Effector memory CD8-positive, alpha-beta T cell (primary cell): ENCODE data around the gene GLTPD2.
A peak's percentile ranks its signal among the peaks of the same experiment; 100 is the strongest.

Experiments
- ATAC-seq: fragments of 150-1000 bp; cut with Tn5 transposase; replicated peaks from 2 replicates; pipeline ENCODE4 v1.10.0; 2021; ENCODE audit warnings: mild to moderate bottlenecking, moderate library complexity
- DNase-seq, 3 experiments: peaks; one replicate each; pipeline ENCODE4 v3.0.0; 2021
- H3K27ac Mint-ChIP-seq, 2 donors: one replicate each; pipeline ENCODE4 v1.8.0; 2022; ENCODE audit warnings: mild to moderate bottlenecking in 2 of 2, mixed read lengths in 2 of 2, moderate library complexity in 2 of 2
- H3K27me3 Mint-ChIP-seq, 2 donors: one replicate each; pipeline ENCODE4 v1.8.0; 2022; ENCODE audit warnings: mixed read lengths in 2 of 2
- H3K36me3 Mint-ChIP-seq: one replicate; pipeline ENCODE4 v1.8.0; 2022; ENCODE audit warnings: mild to moderate bottlenecking, moderate library complexity, mixed read lengths; ENCODE audit not compliant: insufficient read depth
- H3K4me1 Mint-ChIP-seq, 2 donors: one replicate each; pipeline ENCODE4 v1.8.0; 2022; ENCODE audit warnings: low read depth in 2 of 2, mixed read lengths in 2 of 2
- H3K4me3 Mint-ChIP-seq, 2 donors: one replicate each; pipeline ENCODE4 v1.8.0; 2022; ENCODE audit warnings: mild to moderate bottlenecking in 2 of 2, mixed read lengths in 2 of 2, moderate library complexity in 2 of 2
- H3K9me3 Mint-ChIP-seq, 2 donors: one replicate each; pipeline ENCODE4 v1.8.0; 2022; ENCODE audit warnings: mixed read lengths in 2 of 2

The GLTPD2 gene

DNA sequence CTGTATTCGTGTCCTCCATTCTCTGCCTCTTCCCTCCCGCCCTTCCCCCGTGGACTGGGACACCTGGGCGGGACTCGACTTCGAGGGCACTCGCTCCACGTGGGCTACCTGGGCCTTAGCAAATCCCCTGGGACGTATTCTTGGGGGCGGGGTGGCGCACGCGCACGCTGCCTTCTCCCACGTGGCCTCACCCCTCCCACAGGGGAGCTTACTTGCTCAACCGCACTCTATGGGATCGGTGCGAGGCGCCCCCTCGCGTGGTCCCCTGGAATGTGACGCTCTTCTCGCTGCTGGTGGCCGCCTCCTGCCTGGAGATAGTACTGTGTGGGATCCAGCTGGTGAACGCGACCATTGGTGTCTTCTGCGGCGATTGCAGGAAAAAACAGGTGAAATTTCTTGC is 6.1 kb upstream of the GLTPD2 start:
- ATAC-seq = peak; percentile 24
- no peak overlapping the region for H3K4me3 Mint-ChIP-seq
- peaks cover 47 to 71% of the 10 kb centered on the region in 2 donors for H3K27me3 Mint-ChIP-seq
- no peaks in the 10 kb centered on the region for H3K9me3 Mint-ChIP-seq
- H3K4me1 Mint-ChIP-seq = peaks cover 9 to 15% of the 10 kb centered on the region in 2 donors
- no peak for DNase-seq
- no peak overlapping the region for H3K27ac Mint-ChIP-seq
- H3K36me3 Mint-ChIP-seq = no peaks in the 10 kb centered on the region

DNA sequence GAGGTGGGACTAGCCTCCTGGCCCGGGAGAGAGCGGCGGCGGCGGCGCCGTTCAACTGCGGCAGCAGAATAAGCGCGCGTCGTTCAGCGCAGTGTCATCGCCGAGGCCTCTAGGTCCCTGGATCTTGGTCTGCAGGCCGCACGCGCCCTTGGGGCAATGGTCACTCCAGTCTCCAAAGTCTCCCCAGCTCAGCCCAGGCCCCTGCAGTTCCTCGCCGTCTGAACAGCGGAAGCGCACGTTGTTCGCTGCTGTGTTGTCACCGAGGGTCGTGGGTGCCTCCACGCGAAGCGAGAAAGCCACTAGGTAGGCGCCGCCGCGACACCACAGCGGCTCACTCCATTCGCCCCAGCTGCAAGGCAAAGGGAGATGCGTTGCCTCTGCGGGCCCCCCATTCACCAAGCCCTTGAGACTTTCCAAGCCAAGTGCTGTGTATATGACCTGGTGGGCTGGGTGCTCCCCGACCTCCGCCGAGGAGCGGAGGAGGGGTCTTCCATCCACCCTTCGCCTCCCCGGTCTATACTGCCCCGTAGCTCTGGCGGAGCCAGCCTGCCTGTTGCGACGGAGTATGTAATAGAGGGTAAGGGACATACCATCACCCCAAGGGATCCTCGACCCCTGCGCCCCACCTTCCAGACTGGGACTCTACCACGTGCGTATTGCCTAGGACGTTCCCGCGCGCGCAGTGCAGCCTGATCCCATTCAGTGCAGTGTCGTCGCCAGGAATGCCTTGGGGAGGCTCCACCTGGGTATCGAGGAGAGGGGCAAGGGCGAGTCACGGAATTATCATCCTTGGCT is 3.3 kb upstream of the GLTPD2 start:
- no peaks in the 10 kb centered on the region for H3K9me3 Mint-ChIP-seq
- peak overlapping the region; percentile 31 to 33 for H3K4me3 Mint-ChIP-seq
- ATAC-seq (no peak), DNase-seq (no peak)
- peaks cover 15 to 18% of the 10 kb centered on the region in 2 donors for H3K4me1 Mint-ChIP-seq
- no peak overlapping the region for H3K27ac Mint-ChIP-seq
- H3K36me3 Mint-ChIP-seq = peaks cover 4% of the 10 kb centered on the region
- H3K27me3 Mint-ChIP-seq = peaks cover 36 to 64% of the 10 kb centered on the region in 2 donors

DNA sequence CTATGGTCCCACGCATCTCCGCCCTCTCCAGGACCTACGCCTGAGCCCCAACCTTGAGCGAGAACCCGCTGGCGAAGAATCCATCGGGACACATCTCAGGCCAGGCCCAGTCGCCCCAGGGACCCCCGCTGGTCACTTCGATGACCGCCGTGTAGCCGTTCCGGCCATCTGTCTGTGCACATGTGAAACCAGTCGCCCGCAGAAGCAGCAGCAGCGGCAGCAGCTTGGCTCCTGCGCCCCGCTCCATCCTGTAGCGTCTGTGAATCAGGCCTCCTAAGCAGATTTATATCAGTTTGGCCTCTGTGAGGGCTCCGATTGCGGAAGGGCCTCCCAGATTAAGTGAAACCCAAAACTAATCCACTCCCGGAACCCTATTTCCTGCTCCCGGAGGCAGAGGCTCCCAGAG is 2.7 kb upstream of the GLTPD2 start, which contains the start of gene VMO1:
Gene VMO1 (minus strand): TSS at position 259 of the 406 bp plus-strand sequence. CDS start 12 bp downstream, at position 247.
- Mint-ChIP-seq H3K27ac (no peak within 1 kb of the TSS), H3K9me3 (no peaks in the 10 kb centered on the region), H3K36me3 (peaks cover 5% of the 10 kb centered on the region), H3K4me3 (peak within 1 kb of the TSS; percentile 31 to 33), H3K27me3 (peaks cover 32 to 58% of the 10 kb centered on the region in 2 donors), H3K4me1 (peaks cover 19 to 21% of the 10 kb centered on the region in 2 donors)
- ATAC-seq (no peak), DNase-seq (no peak)

DNA sequence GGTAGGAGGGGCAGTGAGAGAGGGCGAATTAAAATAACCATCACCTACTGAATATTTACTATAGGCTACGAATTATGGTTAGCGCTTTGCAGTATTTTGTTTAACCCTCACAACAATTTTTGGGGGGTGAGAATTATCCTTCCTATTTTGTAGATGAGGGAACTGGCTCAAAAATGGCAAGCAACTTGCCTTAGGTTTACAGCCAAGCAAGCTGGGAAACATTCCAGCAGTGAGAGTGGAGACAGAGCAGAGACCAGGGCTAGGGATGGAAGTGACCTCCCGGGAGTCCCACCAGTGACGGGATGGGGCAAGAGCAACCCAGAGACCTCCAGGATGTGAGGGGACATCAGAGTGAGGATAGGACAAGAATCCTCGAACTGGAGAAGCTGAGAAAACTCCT is 2.2 kb upstream of the GLTPD2 start:
- Mint-ChIP-seq H3K36me3 (peaks cover 5% of the 10 kb centered on the region), H3K27me3 (peaks cover 32 to 58% of the 10 kb centered on the region in 2 donors), H3K9me3 (no peaks in the 10 kb centered on the region), H3K27ac (no peak overlapping the region), H3K4me1 (peaks cover 19 to 21% of the 10 kb centered on the region in 2 donors), H3K4me3 (peak overlapping the region in 1 of 2 donors; percentile 24)
- ATAC-seq (no peak), DNase-seq (no peak)

DNA sequence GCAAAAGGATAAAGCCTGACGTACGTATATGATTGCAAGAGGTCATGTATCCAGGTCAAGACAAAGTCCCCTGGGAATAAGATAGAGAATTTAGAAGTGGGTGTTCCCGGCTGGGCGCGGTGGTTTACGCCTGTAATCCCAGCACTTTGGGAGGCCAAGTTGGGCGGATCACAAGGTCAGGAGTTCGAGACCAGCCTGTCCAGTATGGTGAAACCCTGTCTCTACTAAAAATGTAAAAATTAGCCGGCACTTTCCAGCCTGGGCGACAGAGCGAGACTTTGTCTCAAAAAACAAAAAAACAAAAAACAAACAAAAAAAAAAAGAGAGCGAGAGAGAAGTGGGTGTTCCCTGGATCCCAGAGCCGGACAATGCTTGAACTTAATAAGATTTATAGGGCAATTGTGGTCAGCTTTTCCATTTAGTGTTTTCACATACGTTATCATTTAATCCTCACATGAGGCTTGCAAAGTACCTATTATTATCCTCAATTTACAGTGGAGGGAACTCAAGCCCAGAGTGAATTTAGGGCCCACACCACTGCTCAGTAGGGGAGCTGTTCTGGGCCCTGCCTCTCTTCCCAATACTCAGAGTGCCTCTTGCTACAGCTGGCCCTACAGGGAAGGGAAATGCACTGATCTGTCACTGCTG is 481 bp upstream of the GLTPD2 start:
- peaks cover 14 to 18% of the 10 kb centered on the region in 2 donors for H3K4me1 Mint-ChIP-seq
- peaks cover 5% of the 10 kb centered on the region for H3K36me3 Mint-ChIP-seq
- ATAC-seq = no peak
- peak overlapping the region; percentile 66 to 91 for H3K4me3 Mint-ChIP-seq
- DNase-seq = no peak
- peak overlapping the region; percentile 38 to 75 for H3K27ac Mint-ChIP-seq
- no peaks in the 10 kb centered on the region for H3K9me3 Mint-ChIP-seq
- peaks cover 23 to 46% of the 10 kb centered on the region in 2 donors for H3K27me3 Mint-ChIP-seq

DNA sequence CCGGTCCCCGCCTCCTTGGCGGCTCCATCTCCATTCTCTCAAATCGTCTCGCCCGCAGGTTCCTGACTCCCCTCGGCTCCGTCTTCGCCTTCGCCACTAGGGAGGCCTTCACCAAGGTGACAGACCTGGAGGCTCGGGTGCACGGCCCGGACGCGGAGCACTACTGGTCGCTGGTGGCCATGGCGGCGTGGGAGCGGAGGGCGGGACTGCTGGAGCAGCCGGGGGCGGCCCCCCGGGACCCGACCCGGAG is 862 bp downstream of the GLTPD2 start:
- peak overlapping the region; percentile 94 to 95 for H3K27ac Mint-ChIP-seq

DNA sequence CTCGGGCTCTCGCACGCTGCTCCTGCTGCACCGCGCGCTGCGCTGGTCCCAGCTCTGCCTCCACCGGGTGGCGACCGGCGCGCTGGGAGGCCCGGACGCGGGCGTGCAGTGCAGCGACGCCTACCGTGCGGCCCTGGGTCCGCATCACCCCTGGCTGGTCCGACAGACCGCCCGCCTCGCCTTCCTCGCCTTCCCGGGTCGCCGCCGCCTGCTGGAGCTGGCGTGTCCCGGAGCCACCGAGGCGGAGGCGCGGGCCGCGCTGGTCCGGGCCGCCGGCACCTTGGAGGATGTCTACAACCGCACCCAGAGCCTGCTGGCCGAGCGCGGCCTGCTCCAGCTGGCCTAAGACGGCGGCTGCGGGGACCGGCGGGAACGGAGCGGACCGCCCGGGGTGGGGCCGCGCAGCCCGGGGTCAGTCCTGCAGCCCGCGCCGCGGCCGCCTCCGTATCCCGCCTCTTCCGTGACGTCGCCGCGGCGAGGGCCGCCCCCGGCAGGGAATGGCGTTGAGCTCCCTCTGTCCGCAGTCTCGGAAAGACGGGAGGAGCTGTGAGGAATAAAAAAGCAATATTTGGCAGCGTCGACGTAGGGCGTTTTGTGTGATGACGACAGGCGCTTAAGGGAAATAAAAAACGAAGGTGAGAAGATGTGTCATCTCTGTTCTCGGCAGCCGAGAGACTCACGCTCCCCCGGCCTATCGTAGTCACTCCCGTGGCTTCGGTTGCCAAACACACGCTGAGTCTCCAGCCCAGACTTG is 1.4 kb downstream of the GLTPD2 start:
- Mint-ChIP-seq H3K36me3 (peaks cover 5% of the 10 kb centered on the region), H3K27ac (peak overlapping the region; percentile 94 to 95), H3K9me3 (no peaks in the 10 kb centered on the region), H3K4me1 (peaks cover 14 to 18% of the 10 kb centered on the region in 2 donors), H3K27me3 (peaks cover 16 to 29% of the 10 kb centered on the region in 2 donors), H3K4me3 (peak overlapping the region; percentile 91)
- DNase-seq (peak; percentile 67 to 78 (median 71)), ATAC-seq (peak; percentile 79)

More for the DNA sequence above, 862 bp downstream of the GLTPD2 start:
- ATAC-seq (no peak), DNase-seq (no peak)
- peaks cover 14 to 18% of the 10 kb centered on the region in 2 donors for H3K4me1 Mint-ChIP-seq
- peaks cover 16 to 33% of the 10 kb centered on the region in 2 donors for H3K27me3 Mint-ChIP-seq
- no peaks in the 10 kb centered on the region for H3K9me3 Mint-ChIP-seq
- peaks cover 5% of the 10 kb centered on the region for H3K36me3 Mint-ChIP-seq
- peak overlapping the region; percentile 91 for H3K4me3 Mint-ChIP-seq

DNA sequence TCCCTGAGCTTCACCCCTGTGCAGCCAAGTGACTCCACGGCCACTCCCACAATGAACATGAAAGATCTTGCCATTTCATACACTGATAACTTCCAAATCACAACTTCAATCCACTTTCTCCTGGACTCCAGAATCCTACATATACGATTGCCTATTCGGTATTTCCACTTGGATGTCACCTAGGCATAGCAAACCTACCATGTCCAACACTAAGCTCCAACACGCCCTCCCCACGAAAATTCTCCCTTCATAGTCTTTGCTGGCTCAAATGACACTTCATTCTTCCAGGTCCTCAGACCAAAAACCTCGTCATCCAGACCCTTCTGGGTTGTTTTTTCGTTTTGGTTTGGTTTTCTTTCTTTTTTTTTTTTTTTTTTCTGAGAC is 1.9 kb downstream of the GLTPD2 start:
- Mint-ChIP-seq H3K27me3 (peaks cover 11 to 23% of the 10 kb centered on the region in 2 donors), H3K4me1 (peaks cover 13 to 15% of the 10 kb centered on the region in 2 donors), H3K9me3 (no peaks in the 10 kb centered on the region), H3K27ac (peak overlapping the region; percentile 94 to 95), H3K4me3 (peak overlapping the region; percentile 91), H3K36me3 (peaks cover 6% of the 10 kb centered on the region)
- DNase-seq (no peak), ATAC-seq (no peak)

DNA sequence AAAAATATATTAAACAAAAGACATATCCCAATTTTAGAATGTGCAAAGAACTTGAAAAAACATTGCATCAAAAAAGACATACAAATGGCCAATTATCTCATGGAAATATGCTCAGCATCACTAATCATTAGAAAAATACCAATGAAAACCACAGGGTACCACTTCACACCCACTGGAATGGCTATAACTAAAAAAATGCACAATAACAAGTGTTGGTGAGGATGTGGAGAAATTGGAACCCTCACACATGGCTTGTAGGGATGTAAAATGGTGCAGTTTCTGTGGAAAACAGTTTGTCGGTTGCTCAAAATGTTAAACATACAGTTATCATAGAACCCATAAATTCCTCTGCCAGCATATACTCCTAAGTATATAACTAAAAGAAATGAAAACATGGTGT is 6.4 kb downstream of the GLTPD2 start:
- Mint-ChIP-seq H3K4me3 (peak overlapping the region in 1 of 2 donors; percentile 100), H3K9me3 (no peaks in the 10 kb centered on the region), H3K4me1 (peaks cover 13 to 17% of the 10 kb centered on the region in 2 donors)

DNA sequence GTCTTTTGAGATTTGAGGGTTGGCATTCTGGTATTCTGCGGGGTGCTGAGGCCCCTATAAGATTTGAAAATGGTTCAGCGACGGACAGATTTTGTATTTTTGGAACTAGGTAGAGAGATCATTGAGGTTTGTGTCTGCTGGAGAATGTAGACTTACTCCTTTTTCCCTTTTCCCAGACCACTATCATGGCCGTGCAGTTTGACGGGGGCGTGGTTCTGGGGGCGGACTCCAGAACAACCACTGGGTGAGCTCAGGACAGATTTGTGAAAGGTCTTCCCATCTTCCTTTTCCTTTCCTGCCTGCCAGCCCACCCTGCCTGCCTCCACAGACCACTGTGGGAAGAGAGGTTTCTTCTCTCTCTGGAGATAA is 7.8 kb downstream of the GLTPD2 start:
- no peak for ATAC-seq
- H3K4me1 Mint-ChIP-seq = peaks cover 7 to 11% of the 10 kb centered on the region in 2 donors
- peak overlapping the region; percentile 92 to 96 for H3K27ac Mint-ChIP-seq
- peak overlapping the region; percentile 98 to 100 for H3K4me3 Mint-ChIP-seq
- H3K9me3 Mint-ChIP-seq = no peaks in the 10 kb centered on the region
- H3K36me3 Mint-ChIP-seq = peaks cover 31% of the 10 kb centered on the region
- H3K27me3 Mint-ChIP-seq = no peaks in the 10 kb centered on the region
- no peak for DNase-seq

More for the DNA sequence above, 6.4 kb downstream of the GLTPD2 start:
- ATAC-seq (no peak), DNase-seq (no peak)
- Mint-ChIP-seq H3K36me3 (peaks cover 33% of the 10 kb centered on the region), H3K27ac (no peak overlapping the region), H3K27me3 (no peaks in the 10 kb centered on the region)

DNA sequence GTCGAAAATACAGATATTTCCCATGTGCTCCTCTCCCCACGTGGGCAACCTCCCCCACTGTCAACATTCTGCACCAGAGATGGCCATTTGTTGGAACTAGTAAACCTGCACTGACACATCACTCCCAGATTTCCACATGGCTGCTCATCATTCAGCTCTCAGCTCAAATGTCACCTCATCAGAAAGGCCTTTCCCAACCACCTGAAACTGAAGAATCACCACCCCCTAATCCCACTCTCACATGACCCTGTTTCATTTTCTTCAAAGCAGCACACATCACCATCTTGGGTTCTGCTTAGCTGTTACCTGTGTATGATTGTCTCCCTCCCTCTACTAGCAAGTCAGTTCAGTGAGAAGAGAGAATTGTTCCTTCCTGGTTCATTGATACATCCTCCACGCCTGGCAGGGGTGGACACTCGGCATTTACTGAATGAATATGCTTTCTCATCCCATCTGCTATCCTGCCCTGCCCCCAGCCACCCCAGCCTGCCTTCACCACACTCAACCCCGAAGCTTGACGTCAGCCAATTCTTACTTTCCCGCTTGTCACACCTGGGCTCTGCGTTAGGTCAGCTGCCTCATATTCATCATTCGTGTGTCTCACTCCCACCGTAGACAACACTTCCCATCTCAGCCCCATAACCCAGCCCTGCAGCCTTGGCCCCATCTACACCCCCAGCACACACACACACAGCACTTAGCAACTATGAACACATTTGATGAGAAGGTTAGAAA is 11.9 kb downstream of the GLTPD2 start:
- no peaks in the 10 kb centered on the region for H3K9me3 Mint-ChIP-seq
- H3K27ac Mint-ChIP-seq = peak overlapping the region in 1 of 2 donors; percentile 26

DNA sequence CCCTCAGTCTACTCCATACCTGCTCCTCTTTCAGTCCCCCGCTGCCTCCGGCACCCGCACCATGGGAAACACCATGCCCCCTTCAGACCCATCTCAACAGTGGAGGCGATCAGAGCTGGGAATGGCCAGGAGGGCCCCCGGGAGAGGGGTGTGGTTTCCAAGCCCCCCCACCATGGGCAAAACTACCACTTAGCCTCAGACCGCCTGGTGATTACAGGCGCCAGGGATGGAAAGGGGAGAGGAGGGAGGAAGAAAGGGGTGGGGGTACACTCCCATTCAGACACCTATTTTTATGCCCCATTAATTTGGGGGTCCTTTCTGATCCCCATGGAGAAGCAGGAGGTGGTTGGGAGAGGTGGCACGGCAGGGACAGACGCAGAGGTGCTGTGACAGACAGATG is 13.5 kb downstream of the GLTPD2 start, which contains the start of gene C17orf114:
Gene C17orf114 (minus strand): TSS at position 101 of the 400 bp plus-strand sequence.
- Mint-ChIP-seq H3K4me3 (no peak within 1 kb of the TSS), H3K27me3 (no peaks in the 10 kb centered on the region), H3K36me3 (peaks cover 18% of the 10 kb centered on the region), H3K9me3 (no peaks in the 10 kb centered on the region), H3K4me1 (peaks cover 0 to 5% of the 10 kb centered on the region in 2 donors), H3K27ac (peak within 1 kb of the TSS in 1 of 2 donors; percentile 26)
- no peak for DNase-seq
- no peak for ATAC-seq

More for the DNA sequence above, 11.9 kb downstream of the GLTPD2 start:
- Mint-ChIP-seq H3K36me3 (peaks cover 30% of the 10 kb centered on the region), H3K4me1 (peaks cover 7 to 11% of the 10 kb centered on the region in 2 donors), H3K4me3 (no peak overlapping the region), H3K27me3 (no peaks in the 10 kb centered on the region)
- ATAC-seq (no peak), DNase-seq (no peak)

DNA sequence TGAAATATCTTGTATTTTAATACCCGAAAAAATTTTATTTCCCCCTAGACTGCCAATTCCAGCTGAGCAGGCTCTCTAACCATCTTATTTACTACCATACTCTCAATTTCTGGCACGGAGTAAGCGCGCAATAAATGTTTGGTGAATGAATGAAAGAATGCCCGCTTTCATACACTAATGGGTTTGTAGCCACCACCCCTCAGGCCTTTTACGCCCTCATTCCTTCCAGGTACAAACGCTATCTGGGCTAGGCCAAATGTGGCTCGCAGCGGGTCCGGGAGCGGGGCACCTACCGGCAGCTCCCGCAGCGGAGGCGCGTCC is 17.7 kb downstream of the GLTPD2 start:
- ATAC-seq (no peak), DNase-seq (no peak)
- H3K36me3 Mint-ChIP-seq = no peaks in the 10 kb centered on the region
- no peaks in the 10 kb centered on the region for H3K27me3 Mint-ChIP-seq
- H3K4me3 Mint-ChIP-seq = peak overlapping the region; percentile 63 to 76
- H3K9me3 Mint-ChIP-seq = no peaks in the 10 kb centered on the region
- H3K4me1 Mint-ChIP-seq = peaks cover 9 to 10% of the 10 kb centered on the region in 2 donors
- H3K27ac Mint-ChIP-seq = peak overlapping the region in 1 of 2 donors; percentile 25
